ENCODE results near the gene PRSS57.

The PRSS57 gene

DNA sequence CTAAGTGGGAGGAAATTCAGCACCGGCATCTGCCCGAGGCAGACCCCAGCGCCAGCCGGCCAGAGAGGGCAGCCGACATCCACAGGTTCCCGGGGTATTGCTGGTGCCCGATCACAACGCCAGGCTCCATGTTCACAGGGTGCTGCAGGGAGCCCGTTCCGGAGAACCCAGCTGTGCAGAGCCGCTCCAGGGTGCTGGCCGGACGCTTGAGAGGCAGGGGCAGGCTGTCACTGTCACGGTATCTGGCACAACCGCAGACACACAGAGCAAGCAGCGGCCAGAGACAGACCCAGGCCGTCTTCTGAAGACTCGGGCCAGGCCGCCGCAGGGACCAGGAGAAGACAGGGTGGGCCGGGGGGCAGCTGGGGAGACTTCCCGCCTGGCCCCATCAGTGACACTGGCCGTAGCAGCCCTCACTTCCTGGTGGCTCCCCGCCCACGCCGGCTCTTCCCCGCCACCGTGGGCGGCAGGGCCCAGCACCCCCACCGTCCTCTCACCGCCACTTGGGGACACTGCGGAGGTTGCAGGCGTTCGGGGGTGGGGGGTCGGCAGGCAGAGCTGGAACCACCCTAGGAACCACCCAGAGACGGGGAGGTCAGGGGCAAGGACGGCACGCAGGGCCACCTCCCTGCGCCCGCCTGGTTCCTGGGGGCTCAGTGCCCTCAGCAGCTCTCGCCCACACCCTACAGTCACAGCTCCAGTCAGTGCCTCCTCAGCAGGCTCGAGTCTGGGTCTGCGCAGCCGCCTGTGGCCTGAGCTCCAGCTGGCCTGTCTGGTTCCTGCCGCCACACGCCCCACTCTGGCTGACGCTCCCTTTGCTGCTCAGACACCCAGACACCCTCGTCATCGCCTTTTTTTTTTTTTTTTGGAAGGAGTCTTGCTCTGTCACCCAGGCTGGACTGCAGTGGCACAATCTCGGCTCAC is 36.1 kb downstream of the PRSS57 start (continued):
- TF ChIP-seq, protein P1, sequence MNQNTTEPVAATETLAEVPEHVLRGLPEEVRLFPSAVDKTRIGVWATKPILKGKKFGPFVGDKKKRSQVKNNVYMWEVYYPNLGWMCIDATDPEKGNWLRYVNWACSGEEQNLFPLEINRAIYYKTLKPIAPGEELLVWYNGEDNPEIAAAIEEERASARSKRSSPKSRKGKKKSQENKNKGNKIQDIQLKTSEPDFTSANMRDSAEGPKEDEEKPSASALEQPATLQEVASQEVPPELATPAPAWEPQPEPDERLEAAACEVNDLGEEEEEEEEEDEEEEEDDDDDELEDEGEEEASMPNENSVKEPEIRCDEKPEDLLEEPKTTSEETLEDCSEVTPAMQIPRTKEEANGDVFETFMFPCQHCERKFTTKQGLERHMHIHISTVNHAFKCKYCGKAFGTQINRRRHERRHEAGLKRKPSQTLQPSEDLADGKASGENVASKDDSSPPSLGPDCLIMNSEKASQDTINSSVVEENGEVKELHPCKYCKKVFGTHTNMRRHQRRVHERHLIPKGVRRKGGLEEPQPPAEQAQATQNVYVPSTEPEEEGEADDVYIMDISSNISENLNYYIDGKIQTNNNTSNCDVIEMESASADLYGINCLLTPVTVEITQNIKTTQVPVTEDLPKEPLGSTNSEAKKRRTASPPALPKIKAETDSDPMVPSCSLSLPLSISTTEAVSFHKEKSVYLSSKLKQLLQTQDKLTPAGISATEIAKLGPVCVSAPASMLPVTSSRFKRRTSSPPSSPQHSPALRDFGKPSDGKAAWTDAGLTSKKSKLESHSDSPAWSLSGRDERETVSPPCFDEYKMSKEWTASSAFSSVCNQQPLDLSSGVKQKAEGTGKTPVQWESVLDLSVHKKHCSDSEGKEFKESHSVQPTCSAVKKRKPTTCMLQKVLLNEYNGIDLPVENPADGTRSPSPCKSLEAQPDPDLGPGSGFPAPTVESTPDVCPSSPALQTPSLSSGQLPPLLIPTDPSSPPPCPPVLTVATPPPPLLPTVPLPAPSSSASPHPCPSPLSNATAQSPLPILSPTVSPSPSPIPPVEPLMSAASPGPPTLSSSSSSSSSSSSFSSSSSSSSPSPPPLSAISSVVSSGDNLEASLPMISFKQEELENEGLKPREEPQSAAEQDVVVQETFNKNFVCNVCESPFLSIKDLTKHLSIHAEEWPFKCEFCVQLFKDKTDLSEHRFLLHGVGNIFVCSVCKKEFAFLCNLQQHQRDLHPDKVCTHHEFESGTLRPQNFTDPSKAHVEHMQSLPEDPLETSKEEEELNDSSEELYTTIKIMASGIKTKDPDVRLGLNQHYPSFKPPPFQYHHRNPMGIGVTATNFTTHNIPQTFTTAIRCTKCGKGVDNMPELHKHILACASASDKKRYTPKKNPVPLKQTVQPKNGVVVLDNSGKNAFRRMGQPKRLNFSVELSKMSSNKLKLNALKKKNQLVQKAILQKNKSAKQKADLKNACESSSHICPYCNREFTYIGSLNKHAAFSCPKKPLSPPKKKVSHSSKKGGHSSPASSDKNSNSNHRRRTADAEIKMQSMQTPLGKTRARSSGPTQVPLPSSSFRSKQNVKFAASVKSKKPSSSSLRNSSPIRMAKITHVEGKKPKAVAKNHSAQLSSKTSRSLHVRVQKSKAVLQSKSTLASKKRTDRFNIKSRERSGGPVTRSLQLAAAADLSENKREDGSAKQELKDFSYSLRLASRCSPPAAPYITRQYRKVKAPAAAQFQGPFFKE (tag by site-specific recombination; IDR thresholded peaks at IDR 0.05; ENCODE audit: borderline replicate concordance) = no peak

DNA sequence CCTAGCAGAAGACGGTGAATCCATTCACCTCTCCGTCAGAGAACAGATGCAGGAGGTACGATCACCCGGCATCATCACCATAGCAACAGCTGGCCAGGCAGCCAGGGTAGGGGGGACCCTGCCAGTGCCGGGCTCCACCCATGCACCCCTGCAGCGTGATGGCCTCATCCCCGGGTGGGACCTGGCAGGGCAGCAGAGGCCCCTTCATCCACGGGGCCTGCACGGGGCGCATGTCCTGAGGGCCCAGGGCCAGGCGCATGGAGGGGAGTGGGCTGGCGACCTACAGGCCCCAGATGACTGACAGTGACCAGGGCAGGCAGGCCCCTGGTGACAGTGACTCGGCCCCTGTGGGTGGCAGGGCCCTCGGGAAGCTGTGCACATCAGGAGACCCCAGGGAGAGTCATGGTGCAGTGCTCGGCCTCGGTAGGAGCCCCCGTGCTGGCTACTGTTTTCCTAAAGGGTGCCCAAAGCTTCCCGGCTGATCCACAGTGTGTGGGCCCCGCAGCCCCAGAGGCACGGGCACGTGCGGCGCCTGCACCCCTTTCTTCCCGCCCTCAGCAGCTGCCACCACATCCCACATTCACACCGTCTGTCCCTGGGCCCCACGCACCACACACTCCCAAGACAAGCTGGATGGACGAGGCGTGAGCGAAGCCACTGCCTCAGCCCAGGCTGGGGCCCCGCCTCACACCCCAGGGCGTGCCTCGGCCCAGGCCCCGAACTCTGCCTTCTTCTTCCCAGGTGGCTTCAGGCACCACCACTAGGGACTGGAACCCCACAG is 37.0 kb downstream of the PRSS57 start:
- TF ChIP-seq ZFP69B (tag by site-specific recombination; IDR thresholded peaks at IDR 0.05) = peak; percentile 62; the same call in 1 of the 2 replicates
- TF ChIP-seq ZFHX2 (tag by site-specific recombination; conservative IDR thresholded peaks at IDR 0.05) = 0 out of 2 replicates have a peak, but pooled peaks have one; percentile 6
- TF ChIP-seq, protein P2, sequence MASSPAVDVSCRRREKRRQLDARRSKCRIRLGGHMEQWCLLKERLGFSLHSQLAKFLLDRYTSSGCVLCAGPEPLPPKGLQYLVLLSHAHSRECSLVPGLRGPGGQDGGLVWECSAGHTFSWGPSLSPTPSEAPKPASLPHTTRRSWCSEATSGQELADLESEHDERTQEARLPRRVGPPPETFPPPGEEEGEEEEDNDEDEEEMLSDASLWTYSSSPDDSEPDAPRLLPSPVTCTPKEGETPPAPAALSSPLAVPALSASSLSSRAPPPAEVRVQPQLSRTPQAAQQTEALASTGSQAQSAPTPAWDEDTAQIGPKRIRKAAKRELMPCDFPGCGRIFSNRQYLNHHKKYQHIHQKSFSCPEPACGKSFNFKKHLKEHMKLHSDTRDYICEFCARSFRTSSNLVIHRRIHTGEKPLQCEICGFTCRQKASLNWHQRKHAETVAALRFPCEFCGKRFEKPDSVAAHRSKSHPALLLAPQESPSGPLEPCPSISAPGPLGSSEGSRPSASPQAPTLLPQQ (tag by site-specific recombination; IDR thresholded peaks at IDR 0.05) = peak; percentile 84
- TF ChIP-seq, protein P3, sequence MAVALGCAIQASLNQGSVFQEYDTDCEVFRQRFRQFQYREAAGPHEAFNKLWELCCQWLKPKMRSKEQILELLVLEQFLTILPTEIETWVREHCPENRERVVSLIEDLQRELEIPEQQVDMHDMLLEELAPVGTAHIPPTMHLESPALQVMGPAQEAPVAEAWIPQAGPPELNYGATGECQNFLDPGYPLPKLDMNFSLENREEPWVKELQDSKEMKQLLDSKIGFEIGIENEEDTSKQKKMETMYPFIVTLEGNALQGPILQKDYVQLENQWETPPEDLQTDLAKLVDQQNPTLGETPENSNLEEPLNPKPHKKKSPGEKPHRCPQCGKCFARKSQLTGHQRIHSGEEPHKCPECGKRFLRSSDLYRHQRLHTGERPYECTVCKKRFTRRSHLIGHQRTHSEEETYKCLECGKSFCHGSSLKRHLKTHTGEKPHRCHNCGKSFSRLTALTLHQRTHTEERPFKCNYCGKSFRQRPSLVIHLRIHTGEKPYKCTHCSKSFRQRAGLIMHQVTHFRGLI (tag by site-specific recombination; IDR thresholded peaks at IDR 0.05) = no peak
- TF ChIP-seq ZBTB20 (tag by site-specific recombination; IDR thresholded peaks at IDR 0.05) = peak; percentile 64
- peak; percentile 32; the same call in 1 of the 2 replicates for TF ChIP-seq KLF1 (tag by site-specific recombination; IDR thresholded peaks at IDR 0.05)
- TF ChIP-seq ZIC2 (tag by site-specific recombination; IDR thresholded peaks at IDR 0.05) = peak; percentile 71
- no peak for TF ChIP-seq MZF1 (tag by site-specific recombination; IDR thresholded peaks at IDR 0.05; ENCODE audit: borderline replicate concordance)
- TF ChIP-seq ZNF76 (tag by site-specific recombination; IDR thresholded peaks at IDR 0.05; ENCODE audit: borderline replicate concordance, low read depth) = no peak
- no peak for TF ChIP-seq ZNF560 (tag by site-specific recombination; IDR thresholded peaks at IDR 0.05; ENCODE audit: borderline replicate concordance)
- TF ChIP-seq OVOL3 (tag by site-specific recombination; IDR thresholded peaks at IDR 0.05) = no peak
- peak; percentile 14; the same call in 1 of the 2 replicates for TF ChIP-seq GLIS2 (tag by site-specific recombination; IDR thresholded peaks at IDR 0.05)
- no peak for TF ChIP-seq ZFP3 (tag by site-specific recombination; IDR thresholded peaks at IDR 0.05; ENCODE audit: low read depth)
- TF ChIP-seq, protein P4, sequence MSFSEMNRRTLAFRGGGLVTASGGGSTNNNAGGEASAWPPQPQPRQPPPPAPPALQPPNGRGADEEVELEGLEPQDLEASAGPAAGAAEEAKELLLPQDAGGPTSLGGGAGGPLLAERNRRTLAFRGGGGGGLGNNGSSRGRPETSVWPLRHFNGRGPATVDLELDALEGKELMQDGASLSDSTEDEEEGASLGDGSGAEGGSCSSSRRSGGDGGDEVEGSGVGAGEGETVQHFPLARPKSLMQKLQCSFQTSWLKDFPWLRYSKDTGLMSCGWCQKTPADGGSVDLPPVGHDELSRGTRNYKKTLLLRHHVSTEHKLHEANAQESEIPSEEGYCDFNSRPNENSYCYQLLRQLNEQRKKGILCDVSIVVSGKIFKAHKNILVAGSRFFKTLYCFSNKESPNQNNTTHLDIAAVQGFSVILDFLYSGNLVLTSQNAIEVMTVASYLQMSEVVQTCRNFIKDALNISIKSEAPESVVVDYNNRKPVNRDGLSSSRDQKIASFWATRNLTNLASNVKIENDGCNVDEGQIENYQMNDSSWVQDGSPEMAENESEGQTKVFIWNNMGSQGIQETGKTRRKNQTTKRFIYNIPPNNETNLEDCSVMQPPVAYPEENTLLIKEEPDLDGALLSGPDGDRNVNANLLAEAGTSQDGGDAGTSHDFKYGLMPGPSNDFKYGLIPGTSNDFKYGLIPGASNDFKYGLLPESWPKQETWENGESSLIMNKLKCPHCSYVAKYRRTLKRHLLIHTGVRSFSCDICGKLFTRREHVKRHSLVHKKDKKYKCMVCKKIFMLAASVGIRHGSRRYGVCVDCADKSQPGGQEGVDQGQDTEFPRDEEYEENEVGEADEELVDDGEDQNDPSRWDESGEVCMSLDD (tag by site-specific recombination; IDR thresholded peaks at IDR 0.05) = no peak
- TF ChIP-seq ZNF239 (tag by site-specific recombination; IDR thresholded peaks at IDR 0.05) = no peak
- TF ChIP-seq ZNF335 (tag by site-specific recombination; conservative IDR thresholded peaks at IDR 0.05) = no peak
- POLR2A ChIA-PET = no interaction called here
- peaks cover 6 to 66% of the 10 kb centered on the region in 2 experiments; a peak in 2 of 3 replicates for H3K36me3 ChIP-seq (ENCODE audit: control insufficient read depth in 2 of 2, insufficient read depth in 1 of 2, low read length in 2 of 2)

More for the DNA sequence above, 37.0 kb downstream of the PRSS57 start:
- no peak overlapping the region for H3K4me3 ChIP-seq (ENCODE audit: low read depth, low read length)
- peak overlapping the region; percentile 5; the same call in 1 of the 2 replicates for H3K27ac ChIP-seq (ENCODE audit: extremely low read depth, low read depth, low read length)
- no peaks in the 10 kb centered on the region for H3K9me3 ChIP-seq (ENCODE audit: control insufficient read depth, insufficient read depth, low read depth, low read length)
- CTCF ChIA-PET = no interaction called here
- H3K4me1 ChIP-seq (ENCODE audit: control insufficient read depth, insufficient read depth, low read length) = peaks cover 9% of the 10 kb centered on the region
